Peyer's patch (tissue), 4 donors: ENCODE data around the gene ENPP1. TPM values are rescaled to one million over a fixed set of nuclear protein-coding genes. Genes with fewer than 3 reads are reported as not detected.

Experiments
- DNase-seq, 3 donors: peaks; one replicate each; pipeline ENCODE4 v3.0.0-alpha.2; 2017 to 2019
- H3K27ac ChIP-seq, 4 donors: fragments of 200-600 bp; sonication (generic); one replicate each; pipeline ENCODE4 v1.5.1; 2016 to 2019
- H3K27me3 ChIP-seq, 2 donors: fragments of 200-600 bp; sonication (generic); one replicate each; pipeline ENCODE4 v1.5.1; 2019
- H3K36me3 ChIP-seq, 3 donors: fragments of 200-600 bp; sonication (generic); one replicate each; pipeline ENCODE4 v1.5.1; 2016 to 2019
- H3K4me1 ChIP-seq, 4 donors: fragments of 200-600 bp; sonication (generic); one replicate each; pipeline ENCODE4 v1.5.1; 2016 to 2019
- H3K4me3 ChIP-seq, 4 donors: fragments of 200-600 bp; sonication (generic); 1 replicate in 3 of 4; 2 replicates in 1 of 4; pipeline ENCODE4 v1.5.1; 2016 to 2019; ENCODE audit warnings: mild to moderate bottlenecking in 1 of 4
- H3K9me3 ChIP-seq, 4 donors: fragments of 200-600 bp; sonication (generic); one replicate each; pipeline ENCODE4 v1.5.1; 2016 to 2019; ENCODE audit warnings: mild to moderate bottlenecking in 1 of 4
- POLR2A ChIP-seq, 2 donors: fragments of 450-650 bp; IDR thresholded peaks; one replicate each; pipeline ENCODE4 v1.5.1; 2017; ENCODE audit warnings: antibody characterized with exemption in 2 of 2, mild to moderate bottlenecking in 2 of 2, moderate library complexity in 2 of 2
- total RNA-seq, 4 donors: library from RNA; depleted of rRNA; stranded (reverse); fragments of >200 nt; gene quantifications; one replicate each; pipeline ENCODE4 v1.1.0, GENCODE V29; 2016
- TF ChIP-seq, protein P1 (sequence below), 6 experiments: fragments of 450-650 bp in 4 of 6; fragments of 200-600 bp in 2 of 6; sonication (generic) in 1 of 6; IDR thresholded peaks; one replicate each; pipeline ENCODE4 v1.5.1; 2017 to 2019; ENCODE audit warnings: antibody characterized with exemption in 6 of 6, mild to moderate bottlenecking in 3 of 6, moderate library complexity in 1 of 6

Gene ENPP1
- total RNA-seq, 4 donors from 2014 or later: 1.7 to 9.4 (median 7.1) TPM

DNA sequence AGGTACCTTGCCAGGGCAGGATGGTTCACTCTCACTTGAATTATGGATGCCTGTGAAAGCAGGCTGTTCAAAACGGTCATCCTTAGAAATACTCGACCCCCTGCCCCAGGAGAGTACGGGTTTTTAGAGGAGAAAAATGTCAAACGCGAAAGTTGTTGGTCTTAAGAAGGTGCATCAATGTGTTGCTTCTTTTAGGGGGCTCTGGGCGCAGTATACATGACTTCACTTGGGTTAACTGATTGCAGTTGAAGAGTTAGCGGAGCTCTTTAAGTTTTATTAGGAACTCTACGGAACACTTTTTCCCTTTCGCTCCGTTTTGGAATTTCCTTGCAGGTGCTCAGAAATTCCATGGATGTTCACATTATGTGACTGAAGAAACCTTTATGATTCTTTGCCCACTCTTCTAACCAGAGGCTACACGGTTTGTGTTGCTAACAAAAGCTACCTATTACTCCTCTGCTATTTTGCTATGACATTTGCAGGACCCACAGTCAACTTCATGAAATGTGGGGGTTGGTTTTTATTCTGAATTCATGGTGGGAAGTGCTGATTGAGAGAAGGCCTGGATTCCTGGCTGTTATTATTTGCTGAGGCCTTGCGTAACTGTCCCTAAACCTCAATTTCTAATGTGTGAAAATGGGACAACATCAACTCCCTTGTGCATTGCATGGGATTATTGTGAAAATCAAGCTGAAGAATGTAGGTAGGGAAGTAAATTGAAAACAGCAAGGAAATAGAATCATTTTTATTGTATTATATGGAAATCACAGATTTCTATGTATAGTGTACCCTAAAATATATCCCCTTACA is 845 bp downstream of the ENPP1 start:
- DNase-seq: no peak
- H3K4me1 ChIP-seq: peaks cover 0 to 6% (median 0%) of the 10 kb centered on the region in 4 donors
- H3K27me3 ChIP-seq: no peaks in the 10 kb centered on the region
- H3K36me3 ChIP-seq: no peaks in the 10 kb centered on the region
- TF ChIP-seq, protein P1, sequence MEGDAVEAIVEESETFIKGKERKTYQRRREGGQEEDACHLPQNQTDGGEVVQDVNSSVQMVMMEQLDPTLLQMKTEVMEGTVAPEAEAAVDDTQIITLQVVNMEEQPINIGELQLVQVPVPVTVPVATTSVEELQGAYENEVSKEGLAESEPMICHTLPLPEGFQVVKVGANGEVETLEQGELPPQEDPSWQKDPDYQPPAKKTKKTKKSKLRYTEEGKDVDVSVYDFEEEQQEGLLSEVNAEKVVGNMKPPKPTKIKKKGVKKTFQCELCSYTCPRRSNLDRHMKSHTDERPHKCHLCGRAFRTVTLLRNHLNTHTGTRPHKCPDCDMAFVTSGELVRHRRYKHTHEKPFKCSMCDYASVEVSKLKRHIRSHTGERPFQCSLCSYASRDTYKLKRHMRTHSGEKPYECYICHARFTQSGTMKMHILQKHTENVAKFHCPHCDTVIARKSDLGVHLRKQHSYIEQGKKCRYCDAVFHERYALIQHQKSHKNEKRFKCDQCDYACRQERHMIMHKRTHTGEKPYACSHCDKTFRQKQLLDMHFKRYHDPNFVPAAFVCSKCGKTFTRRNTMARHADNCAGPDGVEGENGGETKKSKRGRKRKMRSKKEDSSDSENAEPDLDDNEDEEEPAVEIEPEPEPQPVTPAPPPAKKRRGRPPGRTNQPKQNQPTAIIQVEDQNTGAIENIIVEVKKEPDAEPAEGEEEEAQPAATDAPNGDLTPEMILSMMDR (IDR thresholded peaks at IDR 0.05): no peak
- TF ChIP-seq POLR2A (IDR thresholded peaks at IDR 0.05): no peak
- peak overlapping the region in 2 of 4 donors; percentile 17 to 72 for H3K27ac ChIP-seq
- no peaks in the 10 kb centered on the region for H3K9me3 ChIP-seq
- H3K4me3 ChIP-seq: peak overlapping the region; percentile 47 to 79 (median 50)

DNA sequence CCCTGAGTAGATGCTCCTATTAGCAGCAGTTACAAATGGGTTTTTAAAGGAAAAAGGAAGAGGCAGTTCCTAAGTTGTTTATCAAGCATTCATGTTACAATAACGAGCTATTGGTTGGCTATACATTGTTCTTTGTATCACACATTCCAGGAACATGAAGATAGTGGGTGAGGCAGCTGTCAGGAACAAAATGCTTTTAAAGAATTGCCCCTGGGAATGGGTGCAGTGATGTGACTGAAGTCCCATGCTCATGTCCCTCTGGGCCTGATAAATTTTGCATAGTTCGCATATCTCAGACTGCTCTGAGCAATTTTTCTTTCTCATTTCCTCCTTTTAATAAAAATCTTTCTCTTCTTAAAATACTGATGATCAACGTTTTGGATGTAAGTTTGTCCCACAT is 3.7 kb downstream of the ENPP1 start:
- Histone ChIP-seq H3K36me3 (no peaks in the 10 kb centered on the region), H3K9me3 (no peaks in the 10 kb centered on the region), H3K27ac (no peak overlapping the region), H3K4me1 (peaks cover 0 to 6% (median 0%) of the 10 kb centered on the region in 4 donors), H3K27me3 (no peaks in the 10 kb centered on the region), H3K4me3 (no peak overlapping the region)
- no peak for TF ChIP-seq POLR2A (IDR thresholded peaks at IDR 0.05)
- TF ChIP-seq, protein P1 (IDR thresholded peaks at IDR 0.05): no peak
- no peak for DNase-seq

DNA sequence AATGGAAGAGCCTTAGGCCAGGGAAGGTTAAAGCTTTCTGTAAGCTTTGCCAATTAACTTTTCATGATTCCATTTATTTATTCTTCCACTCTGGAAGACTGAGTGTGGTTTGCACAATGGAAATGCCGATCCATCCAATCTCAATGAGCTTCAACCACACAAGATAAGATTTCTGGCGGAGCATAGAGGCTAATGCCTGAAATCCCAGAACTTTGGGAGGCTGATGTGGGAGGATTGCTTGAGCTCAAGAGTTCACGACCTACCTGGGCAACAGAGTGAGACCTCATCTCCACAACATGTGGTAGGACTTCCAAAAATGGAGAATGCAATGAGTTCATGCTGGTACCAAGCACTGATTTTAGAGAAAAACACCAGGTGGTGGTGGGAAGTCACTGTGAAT is 6.2 kb downstream of the ENPP1 start:
- Histone ChIP-seq H3K27ac (no peak overlapping the region), H3K4me3 (no peak overlapping the region), H3K4me1 (no peaks in the 10 kb centered on the region), H3K9me3 (no peaks in the 10 kb centered on the region), H3K27me3 (no peaks in the 10 kb centered on the region), H3K36me3 (no peaks in the 10 kb centered on the region)
- TF ChIP-seq, protein P1 (IDR thresholded peaks at IDR 0.05): no peak
- TF ChIP-seq POLR2A (IDR thresholded peaks at IDR 0.05): no peak
- no peak for DNase-seq

DNA sequence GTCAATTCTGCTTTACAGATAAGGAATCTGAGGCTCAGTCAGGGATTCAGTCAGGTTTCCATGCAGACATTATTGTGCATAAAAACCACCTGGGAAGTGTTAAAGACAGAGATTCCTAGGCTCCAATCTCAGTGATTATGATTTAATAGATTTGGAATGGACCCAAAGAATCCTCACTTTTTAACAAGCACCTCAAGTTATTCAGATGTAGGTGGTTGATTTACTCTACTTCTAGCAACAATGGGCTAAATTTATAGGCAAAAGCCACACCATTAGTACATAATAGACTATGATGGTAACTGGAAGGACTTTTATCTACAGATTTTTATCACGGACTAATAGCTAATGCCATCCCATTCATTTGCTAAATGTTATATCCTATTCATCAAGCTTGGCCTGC is 9.0 kb downstream of the ENPP1 start:
- H3K9me3 ChIP-seq: no peaks in the 10 kb centered on the region
- H3K36me3 ChIP-seq: no peaks in the 10 kb centered on the region
- no peak overlapping the region for H3K4me3 ChIP-seq
- no peak overlapping the region for H3K27ac ChIP-seq
- no peaks in the 10 kb centered on the region for H3K4me1 ChIP-seq
- H3K27me3 ChIP-seq: no peaks in the 10 kb centered on the region
- DNase-seq: no peak
- no peak for TF ChIP-seq POLR2A (IDR thresholded peaks at IDR 0.05)
- TF ChIP-seq, protein P1 (IDR thresholded peaks at IDR 0.05): no peak

DNA sequence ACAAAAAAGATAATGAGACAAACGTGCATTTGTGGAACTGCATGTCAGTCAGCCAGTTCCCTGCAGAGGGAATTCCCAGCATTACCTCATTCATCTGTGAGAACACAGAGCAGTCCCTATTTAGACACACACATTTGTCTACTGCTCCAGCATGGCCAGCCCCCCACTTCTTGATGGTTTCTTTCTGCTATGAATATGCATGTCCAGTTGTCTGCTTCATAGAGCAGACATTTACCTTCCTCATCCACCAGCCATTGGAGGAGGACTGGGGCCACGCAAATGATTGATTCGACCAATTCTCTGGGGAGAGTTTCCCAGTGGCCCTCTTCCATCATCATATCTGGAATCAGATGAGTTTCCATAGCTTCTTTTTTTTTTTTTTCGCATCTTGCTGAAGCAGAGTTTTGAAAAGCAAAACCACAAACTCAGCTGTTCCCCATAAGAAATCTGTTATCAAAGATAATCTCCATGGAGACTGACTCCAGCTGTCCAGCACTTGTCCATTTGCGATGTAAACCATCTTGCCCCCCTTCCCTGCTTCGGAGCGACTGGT is 11.8 kb downstream of the ENPP1 start:
- H3K36me3 ChIP-seq: no peaks in the 10 kb centered on the region
- DNase-seq: no peak
- H3K9me3 ChIP-seq: no peaks in the 10 kb centered on the region
- H3K4me1 ChIP-seq: no peaks in the 10 kb centered on the region
- H3K27ac ChIP-seq: no peak overlapping the region
- no peak for TF ChIP-seq POLR2A (IDR thresholded peaks at IDR 0.05)
- TF ChIP-seq, protein P1 (IDR thresholded peaks at IDR 0.05): no peak
- no peaks in the 10 kb centered on the region for H3K27me3 ChIP-seq
- no peak overlapping the region for H3K4me3 ChIP-seq
